HG03066 (cell line): Measurements from ENCODE around the gene ATAD1.
A peak's percentile ranks its signal among the peaks of the same experiment; 100 is the strongest.
"Not testable (repeated sequence)": the region's sequence is repeated elsewhere in the genome, so short reads cannot be mapped to it uniquely, and the experiment has no call there.

Source experiments
- ATAC-seq: cut with Tn5 transposase; IDR thresholded peaks from one replicate; pipeline ENCODE4 v1.9.1; 2021; ENCODE audit warnings: low read depth; ENCODE audit not compliant: unreplicated experiment

Gene ATAD1

DNA sequence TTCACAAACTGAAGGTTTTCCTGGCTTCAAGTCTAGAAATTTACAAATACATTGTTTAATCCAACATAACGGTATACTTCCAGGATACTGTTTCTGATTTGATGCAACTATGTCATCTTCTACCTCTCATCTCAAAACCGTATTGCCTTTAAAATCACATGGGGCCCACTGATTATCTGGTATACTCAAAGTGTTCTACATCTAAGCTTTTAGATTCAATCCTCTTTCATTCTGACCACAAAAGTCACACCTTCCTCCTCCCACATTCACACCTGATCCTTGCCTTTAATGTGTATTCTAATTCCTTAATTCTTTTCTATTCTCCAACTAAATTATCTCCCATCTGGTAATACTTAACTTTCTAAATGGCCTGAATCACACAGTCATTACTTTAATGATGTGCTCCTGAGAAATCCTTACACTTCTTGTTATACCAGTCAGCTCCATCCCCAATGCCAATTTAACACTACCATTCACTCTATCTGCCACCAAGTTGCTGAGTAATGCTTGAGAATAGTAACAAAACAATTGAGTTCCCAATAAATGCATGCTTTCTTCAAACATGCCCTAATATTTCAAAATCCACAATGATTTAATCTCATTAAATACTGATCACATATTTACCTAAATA lies 13.0 kb downstream of the ATAD1 start:
- no peak for ATAC-seq

DNA sequence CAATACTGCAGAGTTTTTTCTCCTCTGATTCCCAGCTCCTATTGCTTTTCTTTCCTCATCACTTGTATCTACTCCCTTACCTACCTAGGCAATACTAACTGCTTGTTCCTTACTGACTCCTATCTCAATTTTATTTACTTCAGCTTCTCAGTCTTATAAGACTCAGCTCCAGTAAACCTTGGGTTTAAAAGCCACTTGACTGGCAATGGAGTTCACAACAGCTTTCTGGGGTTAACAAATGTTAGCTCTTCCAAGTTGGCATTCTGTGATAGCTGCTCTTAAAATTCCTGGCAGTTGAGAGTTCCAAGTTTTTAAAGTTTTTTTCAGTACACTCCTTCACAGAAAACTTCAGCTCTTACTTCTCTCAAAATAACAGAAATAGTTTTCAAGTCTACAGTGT lies 14.2 kb downstream of the ATAD1 start:
- no peak for ATAC-seq

DNA sequence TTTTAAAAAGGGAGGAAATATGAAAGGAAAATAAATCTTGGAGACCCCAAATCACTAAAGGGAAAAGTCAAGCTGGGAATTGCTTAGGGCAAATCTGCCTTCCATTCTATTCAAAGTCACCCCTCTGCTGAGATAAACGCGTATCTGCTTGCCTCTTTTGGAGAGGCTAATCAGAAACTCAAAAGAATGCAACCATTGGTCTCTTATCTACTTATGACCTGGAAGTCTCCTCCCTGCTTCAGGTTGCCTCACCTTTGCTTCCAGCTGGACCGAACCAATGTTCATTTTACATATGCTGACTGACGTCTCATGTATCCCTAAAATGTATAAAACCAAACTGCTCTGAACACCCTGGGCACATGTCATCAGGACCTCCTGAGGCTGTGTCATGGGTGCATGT lies 14.7 kb downstream of the ATAD1 start:
- no peak for ATAC-seq

DNA sequence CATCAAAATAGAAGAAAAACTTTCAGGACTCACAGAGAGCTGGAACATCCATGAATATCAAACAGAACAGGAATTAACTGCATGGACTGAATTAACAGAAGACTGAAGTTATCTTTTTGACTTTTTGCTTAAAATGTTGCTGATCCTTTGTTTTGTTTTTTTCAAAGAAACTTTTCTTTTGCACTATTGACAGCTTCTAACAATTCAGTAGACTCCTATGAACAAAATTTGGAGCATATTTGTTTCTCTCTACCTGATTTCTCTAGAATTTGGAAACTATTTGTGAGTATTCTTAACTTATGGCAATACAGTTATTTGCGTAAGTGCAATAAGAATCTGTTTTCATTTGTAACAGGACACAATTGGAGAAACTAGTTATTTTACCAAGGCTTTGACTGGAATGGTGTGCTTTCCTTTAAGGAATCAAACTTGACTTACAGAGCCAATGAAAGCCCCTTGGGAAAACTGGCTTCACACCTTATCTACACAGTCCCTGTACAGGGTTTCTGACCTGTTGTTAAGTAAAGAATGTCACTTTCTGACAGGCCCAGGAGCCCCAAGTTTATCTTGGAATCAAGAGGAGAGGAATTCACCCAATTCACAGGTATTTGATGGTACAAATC lies 16.1 kb downstream of the ATAD1 start:
- not testable (repeated sequence) for ATAC-seq

DNA sequence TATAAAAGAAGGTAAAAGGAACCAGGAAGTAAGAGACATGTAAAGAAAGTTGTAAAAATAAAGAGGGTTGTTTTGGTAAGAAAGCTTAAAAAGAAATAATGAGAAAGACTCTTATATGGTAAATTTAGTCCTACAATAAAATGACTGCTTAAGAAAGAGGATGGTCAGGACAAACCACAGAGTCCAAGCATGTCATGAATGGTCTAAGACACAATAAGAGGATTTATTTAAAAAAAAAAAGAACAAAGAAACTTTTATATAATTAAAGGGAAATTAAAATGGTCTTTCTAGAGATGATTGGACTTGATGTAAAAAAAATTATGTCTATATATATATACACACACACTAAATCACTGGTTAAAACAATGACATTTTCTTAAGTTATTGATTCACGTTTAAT lies 18.2 kb downstream of the ATAD1 start:
- no peak for ATAC-seq

DNA sequence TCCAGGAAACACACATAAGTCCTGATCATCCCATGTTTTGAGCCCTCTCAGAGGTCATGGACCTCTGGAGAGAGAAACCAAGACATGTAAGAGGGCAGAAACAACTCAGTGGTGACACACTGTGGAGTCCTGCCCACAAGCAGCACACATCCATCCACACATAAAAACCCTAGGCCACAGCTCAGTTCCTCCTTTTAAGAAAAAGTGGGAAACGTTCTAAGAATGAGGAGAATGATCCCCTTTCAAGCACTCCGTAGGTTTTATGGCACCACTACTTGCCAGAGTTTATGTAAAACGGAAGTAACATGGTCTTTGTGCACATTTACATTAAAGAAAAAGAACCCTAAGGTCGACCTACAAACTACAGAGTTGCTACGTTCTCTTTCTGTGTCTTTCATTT lies 19.9 kb downstream of the ATAD1 start:
- no peak for ATAC-seq

DNA sequence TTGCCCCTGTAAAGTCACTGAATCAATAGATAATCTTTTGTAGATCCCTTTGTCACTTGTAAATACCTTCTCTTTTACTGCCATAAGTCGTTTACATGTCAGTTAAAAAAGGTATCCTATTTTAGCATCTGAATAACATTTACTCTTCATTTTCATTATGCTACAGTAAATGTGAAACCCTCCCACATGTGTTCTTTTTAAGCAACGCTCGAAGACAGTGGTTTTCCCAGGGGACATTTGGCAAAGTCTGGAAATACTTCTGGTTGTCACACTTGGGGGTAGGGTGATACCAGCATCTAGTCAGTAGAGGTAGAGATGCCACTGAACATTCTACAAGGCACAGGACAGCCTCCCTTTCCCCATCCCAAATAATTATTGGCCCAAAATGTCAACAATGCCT lies 23.7 kb downstream of the ATAD1 start:
- ATAC-seq, result peak; percentile 68

DNA sequence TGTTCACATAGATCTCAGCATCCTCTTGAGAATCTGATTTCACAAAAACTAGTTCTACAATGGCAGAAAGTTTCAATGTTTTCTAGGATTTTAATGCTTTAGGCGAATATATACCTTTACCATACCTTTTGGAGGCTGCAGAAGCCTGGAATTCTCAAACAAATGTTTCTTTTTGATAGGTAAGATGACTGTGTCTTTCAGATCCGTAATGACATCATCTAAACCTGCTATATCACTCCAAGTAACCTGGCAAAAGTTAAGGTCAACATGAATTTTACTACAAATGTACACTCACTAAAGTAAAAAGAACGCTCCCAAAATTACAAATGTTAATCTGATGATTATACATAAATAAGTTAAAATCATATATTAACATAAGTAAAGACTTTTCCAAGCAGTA lies 27.8 kb downstream of the ATAD1 start:
- ATAC-seq, result no peak

DNA sequence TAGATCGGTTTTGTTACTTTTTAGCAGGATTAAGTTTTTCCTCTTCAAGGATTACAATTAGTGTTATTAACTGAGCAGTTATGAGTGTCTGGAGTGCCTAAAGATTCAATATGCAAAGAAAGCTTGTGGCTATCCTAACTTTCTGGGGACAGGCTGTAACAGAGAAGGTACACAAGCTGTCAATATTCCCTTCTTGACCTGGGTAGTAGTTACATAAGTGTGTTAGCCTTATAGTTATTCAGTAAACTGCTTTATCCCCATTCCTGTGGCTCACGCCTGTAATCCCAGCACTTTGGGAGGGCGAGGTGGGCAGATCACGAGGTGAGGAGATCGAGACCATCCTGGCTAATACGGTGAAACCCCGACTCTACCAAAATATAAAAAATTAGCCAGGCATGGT lies 31.6 kb downstream of the ATAD1 start:
- ATAC-seq, result no peak

DNA sequence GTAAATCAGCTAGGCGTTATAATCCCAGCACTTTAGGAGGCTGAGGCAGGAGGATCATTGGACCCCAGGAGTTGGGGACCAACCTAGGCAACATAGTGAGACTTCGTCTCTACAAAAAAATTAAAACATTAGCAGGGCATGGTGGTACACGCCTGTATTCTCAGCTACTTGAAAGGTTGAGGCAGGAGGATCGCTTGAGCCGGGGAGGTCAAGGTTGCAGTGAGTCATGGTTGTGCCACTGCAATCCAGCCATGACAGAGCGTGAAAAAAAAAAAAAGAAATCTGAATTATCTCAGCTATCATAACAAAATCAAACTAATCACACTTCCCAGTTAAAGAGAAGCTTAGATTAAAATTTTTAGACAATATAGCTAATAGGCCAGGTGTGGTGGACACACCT lies 35.3 kb downstream of the ATAD1 start:
- ATAC-seq, result no peak

DNA sequence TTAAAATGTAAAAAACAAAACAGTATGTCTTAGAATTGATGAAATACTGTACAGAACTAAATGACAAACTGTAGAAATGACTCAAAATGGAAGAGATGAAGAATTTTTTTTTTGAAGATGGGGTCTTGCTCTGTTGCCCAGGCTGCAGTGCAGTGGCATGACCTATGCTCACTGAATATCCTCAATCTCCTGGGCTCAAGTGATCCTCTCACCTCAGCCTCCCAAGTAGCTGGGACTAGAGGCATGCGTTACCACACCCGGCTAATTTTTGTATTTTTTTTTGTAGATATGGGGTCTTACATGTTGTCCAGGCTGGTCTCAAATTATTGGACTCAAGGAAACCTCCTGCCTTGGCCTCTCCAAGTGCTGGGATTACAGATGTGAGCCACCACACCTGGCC lies 36.5 kb downstream of the ATAD1 start:
- ATAC-seq, result no peak

DNA sequence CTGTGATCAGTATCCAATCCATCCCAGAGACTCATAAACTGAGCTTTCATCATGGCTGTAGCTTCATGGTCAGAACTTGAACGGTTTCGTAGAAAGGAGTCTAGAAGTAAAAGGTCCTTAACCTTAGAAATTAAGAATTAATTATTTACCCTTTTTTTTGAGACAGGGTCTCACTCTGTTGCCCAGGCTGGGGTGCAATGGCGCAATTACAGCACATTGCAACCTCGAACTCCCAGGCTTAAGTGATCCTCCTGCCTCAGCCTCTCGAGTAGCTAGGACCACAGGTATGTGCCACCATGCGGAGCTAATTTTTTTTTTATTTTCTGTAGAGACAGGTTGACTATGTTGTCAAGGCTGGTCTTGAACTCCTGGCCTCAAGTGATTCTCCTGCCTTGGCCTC lies 41.7 kb downstream of the ATAD1 start:
- no peak for ATAC-seq

DNA sequence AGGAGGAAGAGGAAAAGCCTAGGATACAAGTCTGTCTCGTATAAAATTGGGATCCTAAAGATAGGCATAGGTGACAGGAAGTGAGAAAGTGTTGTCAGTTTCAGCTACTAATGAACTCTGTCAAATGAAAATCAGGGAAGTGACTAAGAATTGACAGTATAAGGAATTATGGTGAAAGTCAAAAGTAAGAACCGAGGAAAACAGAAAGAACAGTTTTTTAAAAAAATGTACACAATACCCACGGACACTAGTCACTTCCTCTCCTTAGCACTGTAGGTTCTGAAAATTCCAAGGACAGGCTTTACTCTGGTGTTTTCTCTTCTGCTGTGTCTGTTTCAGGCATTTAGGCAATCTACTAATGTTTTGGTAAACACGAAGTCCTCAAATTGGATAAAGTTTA lies 42.3 kb downstream of the ATAD1 start:
- ATAC-seq, result no peak

DNA sequence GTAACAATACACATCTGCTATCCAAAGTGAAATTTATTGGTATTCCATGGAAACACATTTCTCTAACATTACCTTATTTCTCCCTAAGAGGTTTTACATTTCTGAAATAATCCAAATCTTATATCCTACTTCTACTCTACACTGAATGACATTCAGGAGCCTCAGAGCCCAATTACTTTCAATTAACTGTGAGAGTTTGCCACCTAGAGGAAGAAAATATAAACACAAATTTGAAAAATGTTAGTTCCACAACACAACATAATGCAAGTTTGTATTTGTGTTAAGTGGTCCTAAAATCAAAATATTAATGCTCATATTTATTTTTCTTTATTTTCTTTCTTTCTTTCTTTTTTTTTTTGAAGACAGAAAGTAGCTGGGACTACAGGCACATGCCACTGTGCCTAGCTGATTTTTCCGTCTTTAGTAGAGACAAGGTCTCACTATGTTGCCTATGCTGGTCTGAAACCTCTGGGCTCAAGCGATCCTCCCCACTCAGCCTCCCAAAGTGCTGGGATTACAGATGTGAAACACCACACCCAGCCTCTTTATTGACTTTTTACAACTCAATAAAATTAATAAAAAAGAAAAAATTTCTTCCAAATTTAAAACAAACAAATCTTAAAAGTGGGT lies 46.0 kb downstream of the ATAD1 start:
- ATAC-seq, result no peak

DNA sequence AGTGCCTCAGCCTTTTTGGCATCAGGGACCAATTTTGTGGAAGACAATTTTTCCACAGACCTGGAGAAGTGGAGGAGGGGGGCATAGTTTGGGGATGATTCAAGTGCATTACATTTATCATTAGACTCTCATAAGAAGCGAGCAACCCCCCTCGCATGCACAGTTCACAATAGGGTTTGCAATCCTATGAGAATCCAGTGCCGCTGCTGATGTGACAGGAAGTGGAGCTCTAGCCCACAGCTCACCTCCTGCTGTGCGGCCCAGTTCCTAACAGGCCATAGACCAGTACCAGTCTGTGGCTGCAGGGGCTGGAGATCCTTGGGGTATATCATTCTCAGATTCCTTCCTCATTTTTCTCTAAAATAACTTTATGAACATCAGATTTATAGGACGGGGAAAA lies 50.8 kb downstream of the ATAD1 start:
- no peak for ATAC-seq

DNA sequence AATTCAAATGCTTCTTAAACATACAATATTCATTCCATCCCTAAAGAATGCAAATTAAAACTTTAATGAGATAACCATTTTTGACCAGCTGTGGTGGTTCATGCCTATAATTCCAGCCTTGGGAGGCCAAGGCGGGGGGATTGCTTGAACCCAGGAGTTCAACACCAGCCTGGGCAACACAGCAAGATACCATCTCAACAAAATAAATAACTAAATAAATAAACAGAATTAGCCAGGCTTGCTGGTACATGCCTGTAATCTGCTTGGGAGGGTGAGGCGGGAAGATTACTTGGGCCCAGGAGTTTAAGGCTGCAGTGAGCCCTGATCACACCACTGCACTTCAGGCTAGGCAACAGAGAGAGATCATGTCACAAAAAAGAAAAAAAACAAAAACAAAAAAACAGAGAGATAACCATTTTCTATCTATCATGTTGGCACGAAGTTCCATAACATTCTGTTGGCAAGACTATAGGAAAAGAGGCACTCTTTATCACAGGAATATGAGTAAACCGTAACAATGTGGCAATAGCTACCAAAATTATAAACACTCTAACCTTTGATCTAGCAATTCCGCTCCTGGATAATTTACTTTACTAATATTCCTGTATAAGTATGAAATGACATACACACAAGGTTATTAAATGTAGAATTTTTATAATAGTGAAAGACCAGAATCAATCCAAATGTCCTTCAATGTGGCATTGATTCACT lies 52.2 kb downstream of the ATAD1 start:
- ATAC-seq, result no peak

DNA sequence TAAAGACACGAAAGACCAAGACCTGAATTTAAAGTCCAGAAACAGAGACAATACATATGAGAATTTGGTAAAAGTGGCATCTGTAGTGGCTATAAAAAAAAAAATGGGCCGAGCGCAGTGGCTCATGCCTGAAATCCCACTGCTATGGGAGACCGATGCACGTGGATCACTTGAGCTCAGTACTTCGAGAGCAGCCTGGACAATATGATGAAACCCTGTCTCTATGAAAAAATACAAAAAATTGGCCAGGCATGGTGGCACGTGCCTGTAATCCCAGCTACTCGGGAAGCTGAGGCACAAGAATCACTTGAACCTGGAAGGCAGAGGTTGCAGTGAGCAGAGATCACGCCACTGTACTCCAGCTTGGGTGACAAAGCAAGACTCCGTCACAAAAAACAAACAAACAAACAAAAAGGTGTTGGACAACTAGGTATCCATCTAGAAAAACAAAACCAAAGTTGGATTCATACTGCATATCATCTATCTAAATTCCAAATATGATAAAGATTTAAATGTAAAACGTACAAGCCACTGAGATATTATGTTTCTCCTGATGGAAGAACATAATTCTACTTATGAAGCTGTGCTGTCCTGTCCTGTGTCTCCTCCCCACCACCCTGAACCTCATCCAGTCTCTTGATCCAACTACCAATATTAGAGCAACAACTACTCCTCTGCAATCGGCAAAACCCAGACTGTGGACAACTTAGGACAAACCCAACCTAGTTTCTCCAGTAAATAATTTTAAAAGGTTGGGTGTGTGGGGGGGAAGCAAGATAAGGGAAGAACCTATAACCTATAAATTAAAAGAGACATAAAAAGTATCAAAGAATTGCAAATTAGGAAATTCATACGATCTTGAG lies 53.7 kb downstream of the ATAD1 start:
- ATAC-seq, result no peak

DNA sequence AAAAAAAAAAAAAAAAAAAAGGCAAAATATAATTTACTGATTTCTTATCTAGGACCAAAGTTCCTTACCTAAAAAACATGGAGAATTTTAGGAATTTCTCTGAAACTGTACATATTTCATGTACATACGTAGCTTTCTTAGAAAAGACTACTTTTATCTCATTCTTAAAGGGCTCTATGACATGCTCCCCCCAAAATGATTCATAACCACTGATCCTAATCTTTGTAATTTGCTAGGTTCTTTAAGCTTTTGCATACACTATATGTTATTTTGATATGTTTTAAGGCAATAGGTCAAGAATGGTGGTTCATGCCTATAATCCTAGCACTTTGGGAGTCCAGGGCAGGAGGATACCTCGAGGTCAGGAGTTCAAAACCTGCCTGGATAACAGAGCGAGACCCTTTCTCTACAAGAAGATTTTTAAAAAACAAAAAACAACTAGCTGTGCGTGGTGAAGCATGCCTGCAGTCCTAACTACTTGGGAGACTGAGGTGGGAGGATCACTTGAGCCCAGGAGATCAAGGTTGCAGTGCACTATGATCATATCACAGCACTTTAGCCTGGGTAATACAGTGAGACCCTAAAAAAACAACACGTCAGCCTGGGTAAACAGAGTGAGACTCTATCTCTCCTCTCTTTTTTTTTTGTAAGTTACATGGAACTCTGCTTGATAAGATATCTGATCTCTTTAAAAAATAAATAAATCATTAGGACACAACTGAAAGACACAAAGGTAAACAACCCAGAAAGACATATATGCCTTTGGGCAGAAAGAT lies 54.8 kb downstream of the ATAD1 start:
- ATAC-seq, result no peak

DNA sequence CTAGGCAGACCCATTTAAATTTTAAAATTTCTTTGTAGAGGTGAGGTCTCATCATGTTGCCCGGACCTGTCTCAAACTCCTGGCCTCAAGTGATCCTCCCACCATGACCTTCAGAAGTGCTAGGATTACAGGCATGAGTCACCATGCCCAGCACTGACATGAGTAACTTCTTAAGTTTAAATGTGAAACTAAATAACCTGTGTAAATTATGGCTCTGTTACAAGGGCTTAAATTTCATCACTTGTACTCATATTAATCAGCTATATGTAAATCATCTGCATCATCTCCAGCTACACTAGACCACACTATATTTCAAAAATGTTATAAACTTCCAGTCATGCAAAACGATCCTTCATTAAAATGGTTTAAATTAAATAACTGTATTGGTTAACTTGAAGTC lies 56.1 kb downstream of the ATAD1 start:
- no peak for ATAC-seq

DNA sequence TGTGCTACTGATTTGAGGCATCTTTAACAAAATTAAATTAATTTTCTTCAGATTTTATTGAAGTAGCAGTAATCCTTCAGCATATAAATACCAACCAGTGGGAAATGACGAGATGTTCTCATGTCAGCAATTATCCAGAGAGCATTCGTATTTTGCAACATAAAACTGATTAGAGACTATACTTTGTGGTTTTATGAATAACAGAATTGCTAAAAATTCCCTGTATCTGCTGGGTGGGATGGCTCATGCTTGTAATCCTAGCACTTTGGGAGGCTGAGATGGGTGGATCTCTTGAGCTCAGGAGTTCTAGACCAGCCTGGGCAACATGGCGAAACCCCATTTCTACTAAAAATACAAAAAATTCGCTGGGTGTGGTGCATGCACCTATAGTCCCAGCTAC lies 56.9 kb downstream of the ATAD1 start:
- ATAC-seq, result no peak
